WTC11 (cell line): Measurements from ENCODE around the gene NEMP1.

Experiments
- MYBL2 ChIP-seq: sonication (generic); formaldehyde crosslinking; IDR thresholded peaks from 2 replicates; pipeline ENCODE4 v1.8.1; 2023; ENCODE audit warnings: mild to moderate bottlenecking, moderate library complexity, missing genetic modification reagents
- RELA ChIP-seq: sonication (generic); formaldehyde crosslinking; IDR thresholded peaks from 2 replicates; pipeline ENCODE4 v1.8.1; 2022; ENCODE audit warnings: missing genetic modification reagents, mild to moderate bottlenecking, borderline replicate concordance
- TF ChIP-seq, protein P1 (sequence below): fragments of 200-600 bp; IDR thresholded peaks from 2 replicates; pipeline ENCODE4 v1.8.0; 2022; ENCODE audit warnings: antibody characterized with exemption
- TF ChIP-seq, protein P2 (sequence below): fragments of 250-450 bp; sonication (Bioruptor Pico); conservative IDR thresholded peaks from 2 replicates; pipeline ENCODE4 v1.9.0; 2021; ENCODE audit warnings: mild to moderate bottlenecking

DNA sequence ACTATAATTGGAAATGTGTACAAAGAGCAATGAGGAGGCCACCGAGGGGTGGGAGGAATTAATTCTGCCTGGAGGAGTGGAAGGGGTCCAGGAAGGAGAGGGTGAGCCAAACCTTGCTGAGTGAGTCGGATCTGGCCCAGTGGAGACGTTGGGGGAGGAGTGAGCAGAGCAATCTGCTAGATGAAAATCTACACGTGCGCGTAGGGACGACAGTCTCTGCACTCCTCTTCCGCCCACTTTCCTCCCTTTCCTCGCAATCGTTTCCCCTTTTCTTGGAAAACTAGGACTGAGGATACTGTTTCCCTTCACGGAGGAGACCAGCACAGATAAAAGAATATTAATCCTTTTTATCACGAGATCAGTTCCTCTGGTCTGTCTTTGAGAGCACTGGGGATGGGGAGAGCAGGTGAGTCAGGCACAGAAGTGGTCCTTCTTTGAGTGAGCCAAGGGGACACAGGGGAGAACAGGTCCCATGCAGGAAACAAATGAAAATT lies 7.5 kb upstream of the NEMP1 start:
- TF ChIP-seq, protein P1, sequence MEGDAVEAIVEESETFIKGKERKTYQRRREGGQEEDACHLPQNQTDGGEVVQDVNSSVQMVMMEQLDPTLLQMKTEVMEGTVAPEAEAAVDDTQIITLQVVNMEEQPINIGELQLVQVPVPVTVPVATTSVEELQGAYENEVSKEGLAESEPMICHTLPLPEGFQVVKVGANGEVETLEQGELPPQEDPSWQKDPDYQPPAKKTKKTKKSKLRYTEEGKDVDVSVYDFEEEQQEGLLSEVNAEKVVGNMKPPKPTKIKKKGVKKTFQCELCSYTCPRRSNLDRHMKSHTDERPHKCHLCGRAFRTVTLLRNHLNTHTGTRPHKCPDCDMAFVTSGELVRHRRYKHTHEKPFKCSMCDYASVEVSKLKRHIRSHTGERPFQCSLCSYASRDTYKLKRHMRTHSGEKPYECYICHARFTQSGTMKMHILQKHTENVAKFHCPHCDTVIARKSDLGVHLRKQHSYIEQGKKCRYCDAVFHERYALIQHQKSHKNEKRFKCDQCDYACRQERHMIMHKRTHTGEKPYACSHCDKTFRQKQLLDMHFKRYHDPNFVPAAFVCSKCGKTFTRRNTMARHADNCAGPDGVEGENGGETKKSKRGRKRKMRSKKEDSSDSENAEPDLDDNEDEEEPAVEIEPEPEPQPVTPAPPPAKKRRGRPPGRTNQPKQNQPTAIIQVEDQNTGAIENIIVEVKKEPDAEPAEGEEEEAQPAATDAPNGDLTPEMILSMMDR: no peak
- TF ChIP-seq MYBL2 (no peak), RELA (CRISPR knock-in tag) (no peak)
- TF ChIP-seq, protein P2, sequence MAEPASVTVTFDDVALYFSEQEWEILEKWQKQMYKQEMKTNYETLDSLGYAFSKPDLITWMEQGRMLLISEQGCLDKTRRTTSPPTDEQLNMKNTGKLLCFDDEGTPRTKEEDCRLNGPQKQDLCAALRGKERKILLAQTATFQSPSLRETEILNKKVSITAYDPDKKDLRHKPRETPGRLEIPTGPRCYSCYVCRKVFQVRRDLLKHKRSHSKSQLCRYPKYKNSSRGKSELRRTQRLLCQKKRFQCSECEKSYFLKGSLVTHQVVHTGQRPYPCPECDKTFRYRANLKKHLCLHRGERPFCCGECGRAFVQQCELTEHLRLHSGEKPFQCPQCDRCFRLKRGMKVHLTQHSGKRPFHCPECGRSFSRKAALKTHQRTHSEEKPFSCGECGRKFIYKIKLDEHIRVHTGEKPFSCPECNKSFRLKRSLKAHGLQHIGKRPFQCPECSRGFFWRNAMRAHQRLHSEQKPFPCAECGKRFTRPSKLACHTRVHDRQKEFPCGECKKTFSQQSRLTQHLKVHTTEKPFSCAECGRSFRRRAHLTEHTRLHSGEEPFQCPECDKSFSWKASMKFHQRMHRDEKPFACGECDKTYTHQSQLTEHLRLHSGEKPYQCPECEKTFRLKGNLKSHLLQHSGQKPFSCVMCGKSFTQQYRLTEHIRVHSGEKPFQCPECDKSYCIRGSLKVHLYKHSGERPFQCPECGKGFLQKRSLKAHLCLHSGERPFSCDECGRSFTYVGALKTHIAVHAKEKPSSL (CRISPR knock-in tag): no peak
